K562 (cell line): ENCODE results near the gene LAPTM4A. TPM values are rescaled to one million over a fixed set of nuclear protein-coding genes. Genes with fewer than 3 reads are reported as not detected.
A peak's percentile ranks its signal among the peaks of the same experiment; 100 is the strongest.

Experiments
- ARID2 ChIP-seq: fragments of 450-650 bp; IDR thresholded peaks from 2 replicates; pipeline ENCODE4 v1.6.1; 2017; ENCODE audit warnings: antibody characterized with exemption, mild to moderate bottlenecking
- CBX8 ChIP-seq: fragments of 200-600 bp; sonication (generic); IDR thresholded peaks from 2 replicates; pipeline ENCODE4 v1.6.1; 2012; ENCODE audit warnings: borderline replicate concordance, mixed run types, low read depth, mild to moderate bottlenecking, moderate library complexity, mixed read lengths, low read length, control low read depth, inconsistent platforms; ENCODE audit not compliant: poor library complexity, severe bottlenecking; ENCODE audit errors: extremely low read depth
- FOXK2 ChIP-seq, 2 experiments: fragments of 450-650 bp; IDR thresholded peaks in 1 of 2; conservative IDR thresholded peaks in 1 of 2; 2 replicates each; pipeline ENCODE4 v1.6.1; 2016; ENCODE audit warnings: low read depth in 2 of 2, mild to moderate bottlenecking in 1 of 2
- HNRNPUL1 ChIP-seq: fragments of 200-400 bp; formaldehyde crosslinking; IDR thresholded peaks from 2 replicates; pipeline ENCODE4 v1.6.1; 2017; ENCODE audit warnings: low read length
- KAT7 ChIP-seq: sonication (generic); formaldehyde crosslinking; IDR thresholded peaks from 2 replicates; pipeline ENCODE4 v1.8.0; 2022; ENCODE audit warnings: missing genetic modification reagents, mild to moderate bottlenecking, borderline replicate concordance
- MXD1 ChIP-seq: fragments of 250-450 bp; sonication (Bioruptor Pico); IDR thresholded peaks from 2 replicates; pipeline ENCODE4 v1.8.0; 2021; ENCODE audit warnings: borderline replicate concordance, mild to moderate bottlenecking, moderate library complexity; ENCODE audit not compliant: poor library complexity, severe bottlenecking
- MYBL2 ChIP-seq, 2 experiments: fragments of 450-650 bp in 1 of 2; sonication (generic) in 1 of 2; formaldehyde crosslinking in 1 of 2; IDR thresholded peaks; 2 replicates each; pipeline versions ENCODE4 v1.6.1 to v1.8.1; 2017 to 2022; ENCODE audit warnings: borderline replicate concordance in 1 of 2, inconsistent platforms in 1 of 2, low read depth in 1 of 2, mild to moderate bottlenecking in 1 of 2, missing genetic modification reagents in 1 of 2, moderate library complexity in 1 of 2
- RFX7 ChIP-seq: fragments of 250-450 bp; sonication (Bioruptor Pico); IDR thresholded peaks from 2 replicates; pipeline ENCODE4 v1.5.1; 2021; ENCODE audit warnings: mild to moderate bottlenecking
- RHOXF2B ChIP-seq: fragments of 250-450 bp; sonication (Bioruptor Pico); conservative IDR thresholded peaks from 2 replicates; pipeline ENCODE4 v1.5.1; 2021
- SIN3B ChIP-seq: fragments of 450-650 bp; IDR thresholded peaks from 2 replicates; pipeline ENCODE4 v1.6.1; 2017; ENCODE audit warnings: low read depth, mild to moderate bottlenecking, moderate library complexity
- ZNF133 ChIP-seq: fragments of 250-450 bp; sonication (Bioruptor Pico); IDR thresholded peaks from 2 replicates; pipeline ENCODE4 v1.4.0; 2020; ENCODE audit warnings: mild to moderate bottlenecking
- ZNF217 ChIP-seq: sonication (generic); formaldehyde crosslinking; IDR thresholded peaks from 2 replicates; pipeline ENCODE4 v1.8.0; 2022; ENCODE audit warnings: mild to moderate bottlenecking, missing genetic modification reagents
- ZNF347 ChIP-seq: fragments of 450-650 bp; formaldehyde crosslinking; IDR thresholded peaks from 2 replicates; pipeline ENCODE4 v1.4.0; 2020; ENCODE audit warnings: low read depth, mild to moderate bottlenecking, moderate library complexity
- ZNF518B ChIP-seq: fragments of 250-450 bp; sonication (Bioruptor Pico); IDR thresholded peaks from 2 replicates; pipeline ENCODE4 v1.5.0; 2021; ENCODE audit warnings: mild to moderate bottlenecking, moderate library complexity
- polyA plus RNA-seq, 8 experiments: library from polyadenylated mRNA; depleted of rRNA in 4 of 8; stranded (reverse) in 5 of 8; unstranded in 3 of 8; fragments of >200 nt; fragmentation: Nextera tagmentation in 2 of 8; fragmentation: Illumina TruSeq in 1 of 8; extraction: Ambion mirVana in 2 of 8; extraction: Trizol in 1 of 8; gene quantifications; 2 replicates each; pipeline versions ENCODE4 v1.2.1 to v1.2.3, GENCODE V29; 2011 to 2014; ENCODE audit warnings: inconsistent platforms in 1 of 8, missing spikeins in 1 of 8
- total RNA-seq, 7 experiments: library from RNA; depleted of rRNA in 6 of 7; stranded (reverse); fragments of >200 nt in 6 of 7; fragmentation: Illumina TruSeq in 2 of 7; extraction: Trizol in 2 of 7; gene quantifications; 2 replicates each; pipeline versions ENCODE4 v1.2.1 to v1.2.3, GENCODE V29; 2011 to 2021; ENCODE audit warnings: low replicate concordance in 1 of 7
- TF ChIP-seq, protein P1 (sequence below): sonication (generic); formaldehyde crosslinking; IDR thresholded peaks from 2 replicates; pipeline ENCODE4 v1.8.1; 2023; ENCODE audit warnings: mild to moderate bottlenecking, missing genetic modification reagents
- TF ChIP-seq, protein P2 (sequence below): fragments of 450-650 bp; IDR thresholded peaks from 2 replicates; pipeline ENCODE4 v1.6.1; 2016
- TF ChIP-seq, protein P3 (sequence below), 3 experiments: fragments of 200-800 bp in 1 of 3; sonication (Bioruptor generic) in 1 of 3; sonication (generic) in 1 of 3; formaldehyde crosslinking in 1 of 3; IDR thresholded peaks; 2 replicates each; pipeline versions ENCODE4 v1.6.1 to v1.8.0; 2016 to 2022; ENCODE audit warnings: mild to moderate bottlenecking in 2 of 3, missing compliant biosample characterization in 2 of 3, missing genetic modification characterization in 2 of 3, missing genetic modification reagents in 1 of 3

The LAPTM4A gene
- total and polyA plus RNA-seq, 9 of the 15 experiments (the other 6 are each of a cell fraction or from before 2014, with no cell fraction given), result 13.4 to 157 (median 50.1) TPM

- TF ChIP-seq KAT7 (CRISPR knock-in tag), result no peak
- TF ChIP-seq ARID2, result peak; percentile 67
- no peak for TF ChIP-seq SIN3B
- TF ChIP-seq MXD1 (CRISPR knock-in tag), result no peak
- TF ChIP-seq, protein P1, sequence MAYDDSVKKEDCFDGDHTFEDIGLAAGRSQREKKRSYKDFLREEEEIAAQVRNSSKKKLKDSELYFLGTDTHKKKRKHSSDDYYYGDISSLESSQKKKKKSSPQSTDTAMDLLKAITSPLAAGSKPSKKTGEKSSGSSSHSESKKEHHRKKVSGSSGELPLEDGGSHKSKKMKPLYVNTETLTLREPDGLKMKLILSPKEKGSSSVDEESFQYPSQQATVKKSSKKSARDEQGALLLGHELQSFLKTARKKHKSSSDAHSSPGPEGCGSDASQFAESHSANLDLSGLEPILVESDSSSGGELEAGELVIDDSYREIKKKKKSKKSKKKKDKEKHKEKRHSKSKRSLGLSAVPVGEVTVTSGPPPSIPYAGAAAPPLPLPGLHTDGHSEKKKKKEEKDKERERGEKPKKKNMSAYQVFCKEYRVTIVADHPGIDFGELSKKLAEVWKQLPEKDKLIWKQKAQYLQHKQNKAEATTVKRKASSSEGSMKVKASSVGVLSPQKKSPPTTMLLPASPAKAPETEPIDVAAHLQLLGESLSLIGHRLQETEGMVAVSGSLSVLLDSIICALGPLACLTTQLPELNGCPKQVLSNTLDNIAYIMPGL (CRISPR knock-in tag), result no peak
- no peak for TF ChIP-seq RHOXF2B (CRISPR knock-in tag)
- TF ChIP-seq MYBL2 (IDR thresholded peaks at IDR 0.05; ENCODE audit: low read depth), result no peak
- TF ChIP-seq MYBL2 (CRISPR knock-in tag; IDR thresholded peaks at IDR 0.05; ENCODE audit: borderline replicate concordance), result no peak
- no peak for TF ChIP-seq RFX7 (CRISPR knock-in tag)
- TF ChIP-seq, protein P2, sequence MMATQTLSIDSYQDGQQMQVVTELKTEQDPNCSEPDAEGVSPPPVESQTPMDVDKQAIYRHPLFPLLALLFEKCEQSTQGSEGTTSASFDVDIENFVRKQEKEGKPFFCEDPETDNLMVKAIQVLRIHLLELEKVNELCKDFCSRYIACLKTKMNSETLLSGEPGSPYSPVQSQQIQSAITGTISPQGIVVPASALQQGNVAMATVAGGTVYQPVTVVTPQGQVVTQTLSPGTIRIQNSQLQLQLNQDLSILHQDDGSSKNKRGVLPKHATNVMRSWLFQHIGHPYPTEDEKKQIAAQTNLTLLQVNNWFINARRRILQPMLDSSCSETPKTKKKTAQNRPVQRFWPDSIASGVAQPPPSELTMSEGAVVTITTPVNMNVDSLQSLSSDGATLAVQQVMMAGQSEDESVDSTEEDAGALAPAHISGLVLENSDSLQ, result no peak
- no peak for TF ChIP-seq ZNF133
- TF ChIP-seq ZNF518B (CRISPR knock-in tag), result no peak
- TF ChIP-seq, protein P3, sequence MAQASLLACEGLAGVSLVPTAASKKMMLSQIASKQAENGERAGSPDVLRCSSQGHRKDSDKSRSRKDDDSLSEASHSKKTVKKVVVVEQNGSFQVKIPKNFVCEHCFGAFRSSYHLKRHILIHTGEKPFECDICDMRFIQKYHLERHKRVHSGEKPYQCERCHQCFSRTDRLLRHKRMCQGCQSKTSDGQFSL (CRISPR knock-in tag; IDR thresholded peaks at IDR 0.05), result no peak
- TF ChIP-seq, protein P3 (tag; IDR thresholded peaks at IDR 0.05), result no peak
- no peak for TF ChIP-seq CBX8
- no peak for TF ChIP-seq ZNF217
- TF ChIP-seq ZNF347 (CRISPR knock-in tag), result no peak
- peak in 1 of 2 experiments; percentile 93; a peak in 2 of 4 replicates for TF ChIP-seq FOXK2 (conservative IDR thresholded peaks at IDR 0.05 in 1 of 2, IDR thresholded peaks at IDR 0.05 in 1 of 2; ENCODE audit: low read depth in 2 of 2)
- TF ChIP-seq HNRNPUL1, result no peak
Measured at GRCh38 chr2:20097889-20098714, 46.7 kb upstream of the LAPTM4A start (continued).
